Naive B cell (primary cell): ENCODE measurements around the gene ZNF223. TPM values are rescaled to one million over a fixed set of nuclear protein-coding genes. Genes with fewer than 3 reads are reported as not detected.
A peak's percentile ranks its signal among the peaks of the same experiment; 100 is the strongest.

Source experiments
- ATAC-seq, 2 donors: fragments of 150-1000 bp; cut with Tn5 transposase; 2 replicates each; pipeline ENCODE4 v1.10.0; 2021; ENCODE audit warnings: low read depth in 2 of 2, mild to moderate bottlenecking in 2 of 2, moderate library complexity in 2 of 2
- DNase-seq: peaks from one replicate; pipeline ENCODE4 v3.0.0; 2022
- H3K27ac Mint-ChIP-seq, 6 donors: one replicate each; pipeline ENCODE4 v1.8.0; 2020 to 2022; ENCODE audit warnings: mild to moderate bottlenecking in 6 of 6, mixed read lengths in 6 of 6, moderate library complexity in 5 of 6, inconsistent platforms in 2 of 6
- H3K27me3 Mint-ChIP-seq, 3 donors: one replicate each; pipeline ENCODE4 v1.8.0; 2021 to 2022; ENCODE audit warnings: mixed read lengths in 3 of 3, mild to moderate bottlenecking in 1 of 3
- H3K36me3 Mint-ChIP-seq, 2 donors: one replicate each; pipeline ENCODE4 v1.8.0; 2020 to 2022; ENCODE audit warnings: mixed read lengths in 2 of 2, inconsistent platforms in 1 of 2, mild to moderate bottlenecking in 1 of 2
- H3K4me1 Mint-ChIP-seq, 3 donors: one replicate each; pipeline ENCODE4 v1.8.0; 2020 to 2022; ENCODE audit warnings: mixed read lengths in 3 of 3, inconsistent platforms in 1 of 3, mild to moderate bottlenecking in 1 of 3, moderate library complexity in 1 of 3
- H3K4me3 Mint-ChIP-seq, 8 donors: one replicate each; pipeline ENCODE4 v1.8.0; 2020 to 2022; ENCODE audit warnings: mild to moderate bottlenecking in 8 of 8, mixed read lengths in 8 of 8, moderate library complexity in 8 of 8, inconsistent platforms in 2 of 8
- H3K9me3 Mint-ChIP-seq, 7 donors: one replicate each; pipeline ENCODE4 v1.8.0; 2020 to 2022; ENCODE audit warnings: mixed read lengths in 7 of 7, mild to moderate bottlenecking in 5 of 7, inconsistent platforms in 2 of 7, moderate library complexity in 1 of 7
- polyA plus RNA-seq, 6 donors: library from polyadenylated mRNA; unstranded; fragments of 300-500 nt; fragmentation: Illumina TruSeq; gene quantifications; one replicate each; pipeline ENCODE4 v1.2.3, GENCODE V29; 2021; ENCODE audit warnings: low read depth in 6 of 6

ZNF223 gene
- polyA plus RNA-seq, 6 donors from 2014 or later: 1.9 to 3.3 (median 2.9) TPM; not detected in 1

DNA sequence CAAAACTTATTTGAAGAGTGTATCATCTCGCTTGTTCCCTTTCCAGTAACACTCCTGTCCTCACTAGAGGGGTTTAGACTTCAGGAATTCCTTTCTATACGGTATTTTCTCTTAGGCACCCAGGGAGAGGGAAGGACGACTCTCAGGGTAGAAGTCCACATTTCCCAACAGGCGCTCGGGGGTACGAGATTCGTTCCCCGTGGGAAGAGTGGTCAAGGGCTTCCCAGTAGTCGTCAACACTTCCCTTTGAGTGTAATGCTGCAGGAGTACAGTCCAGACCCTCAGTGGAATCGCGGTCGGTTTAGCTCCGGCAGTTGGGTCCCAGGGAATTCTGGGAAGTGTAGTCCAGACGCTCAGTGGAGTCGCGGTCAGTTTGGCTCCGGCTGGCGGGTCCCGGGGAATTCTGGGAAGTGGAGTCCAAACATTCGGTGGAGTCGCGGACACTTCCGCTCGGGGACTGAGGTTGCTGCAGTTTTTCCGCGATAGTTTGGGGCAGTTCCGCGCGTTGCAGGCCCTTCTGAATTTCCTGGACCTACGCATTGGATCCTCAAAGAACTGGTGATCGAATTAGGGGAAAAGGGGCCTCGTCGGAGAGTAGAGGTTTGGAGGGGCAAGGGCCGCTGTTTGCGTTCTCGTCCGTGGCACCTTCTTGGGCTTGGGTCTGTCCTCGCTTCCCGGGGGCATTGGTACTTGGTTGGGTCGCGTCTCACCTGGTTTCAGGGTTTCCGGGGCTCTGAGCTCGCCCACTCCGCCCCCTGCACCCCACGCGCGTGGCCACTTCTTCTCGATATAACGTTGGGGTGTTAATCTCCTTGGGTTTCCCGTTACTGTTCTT is 42.3 kb downstream of the ZNF223 start, which contains the start of gene ZNF224:
ZNF224 (plus strand) TSS at position 431 of the 835 bp plus-strand sequence. CDS start 3,513 bp downstream, outside the sequence.
- H3K27ac Mint-ChIP-seq: peak within 1 kb of the TSS; percentile 88 to 96 (median 94)
- H3K4me1 Mint-ChIP-seq: peaks cover 16 to 29% (median 18%) of the 10 kb centered on the region in 3 donors
- peaks cover 0 to 3% (median 0%) of the 10 kb centered on the region in 7 donors for H3K9me3 Mint-ChIP-seq
- ATAC-seq: peak; percentile 87
- H3K27me3 Mint-ChIP-seq: no peaks in the 10 kb centered on the region
- peak within 1 kb of the TSS; percentile 97 to 100 (median 99) for H3K4me3 Mint-ChIP-seq
- peaks cover 20 to 25% of the 10 kb centered on the region in 2 donors for H3K36me3 Mint-ChIP-seq
- DNase-seq: peak; percentile 77

DNA sequence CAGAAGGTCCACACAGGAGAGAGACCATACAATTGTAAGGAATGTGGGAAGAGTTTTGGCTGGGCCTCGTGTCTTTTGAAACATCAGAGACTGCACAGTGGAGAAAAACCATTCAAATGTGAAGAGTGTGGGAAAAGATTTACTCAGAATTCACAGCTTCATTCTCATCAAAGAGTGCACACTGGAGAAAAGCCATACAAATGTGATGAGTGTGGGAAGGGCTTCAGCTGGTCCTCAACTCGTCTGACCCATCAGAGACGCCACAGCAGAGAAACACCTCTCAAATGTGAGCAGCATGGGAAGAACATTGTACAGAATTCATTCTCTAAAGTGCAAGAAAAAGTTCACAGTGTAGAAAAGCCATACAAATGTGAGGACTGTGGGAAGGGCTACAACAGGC is 55.9 kb downstream of the ZNF223 start:
- DNase-seq (no peak), ATAC-seq (no peak)
- Mint-ChIP-seq H3K36me3 (peaks cover 42 to 43% of the 10 kb centered on the region in 2 donors), H3K4me1 (peaks cover 1 to 9% (median 8%) of the 10 kb centered on the region in 3 donors), H3K4me3 (peak overlapping the region in 1 of 8 donors; percentile 12), H3K27ac (no peak overlapping the region), H3K27me3 (no peaks in the 10 kb centered on the region), H3K9me3 (peaks cover 23 to 74% (median 63%) of the 10 kb centered on the region in 7 donors)

DNA sequence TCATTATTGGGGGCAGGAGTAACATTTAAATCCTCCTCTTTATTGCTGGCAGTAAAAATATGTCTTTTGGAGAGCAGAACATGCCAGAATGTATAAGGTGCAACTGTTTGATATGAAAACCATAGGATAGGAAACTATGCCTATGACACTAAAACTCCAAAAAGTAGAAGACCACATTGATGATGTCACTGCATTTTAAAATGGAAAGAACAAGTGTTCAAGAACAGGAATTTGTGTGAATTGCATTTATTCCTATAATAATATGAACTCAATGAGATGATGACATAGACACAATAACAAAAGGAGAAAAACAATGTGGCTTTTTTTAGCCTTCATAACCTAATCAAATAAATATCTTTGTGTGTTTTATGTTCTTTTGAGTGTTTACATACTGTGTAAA is 57.6 kb downstream of the ZNF223 start:
- peaks cover 25 to 30% of the 10 kb centered on the region in 2 donors for H3K36me3 Mint-ChIP-seq

DNA sequence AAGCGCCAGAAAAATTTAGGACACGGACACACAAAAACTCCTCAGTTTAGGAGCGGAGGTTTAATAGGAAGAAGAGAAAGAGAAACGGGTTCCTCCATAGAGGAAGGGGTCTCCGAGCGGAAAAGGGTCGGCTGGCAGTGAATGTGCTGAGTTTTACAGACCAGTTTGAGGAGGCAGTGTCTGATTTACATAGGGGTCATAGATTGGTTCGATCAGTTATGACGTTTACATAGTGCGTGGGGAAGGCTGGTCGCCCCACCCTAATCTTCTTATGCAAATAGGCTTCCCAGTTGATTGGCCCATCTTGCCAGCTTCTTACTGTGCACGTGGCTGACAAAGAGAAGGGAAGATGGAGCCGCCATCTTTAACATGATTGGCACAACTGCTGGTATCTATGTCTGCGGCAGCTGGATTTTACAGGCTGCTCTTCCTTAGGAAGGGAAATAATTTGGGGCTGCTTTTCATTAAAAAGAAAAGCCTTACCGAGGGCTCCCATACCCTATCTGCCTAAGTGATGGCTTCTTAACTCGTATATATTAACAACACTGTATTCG is 60.2 kb downstream of the ZNF223 start:
- Mint-ChIP-seq H3K36me3 (peaks cover 13 to 14% of the 10 kb centered on the region in 2 donors), H3K4me3 (peak overlapping the region in 7 of 8 donors; percentile 59 to 100 (median 99)), H3K9me3 (peaks cover 17 to 46% (median 40%) of the 10 kb centered on the region in 7 donors), H3K27ac (peak overlapping the region in 1 of 6 donors; percentile 71), H3K4me1 (peaks cover 14 to 34% (median 27%) of the 10 kb centered on the region in 3 donors), H3K27me3 (no peaks in the 10 kb centered on the region)
- DNase-seq (no peak), ATAC-seq (no peak)

More for the DNA sequence above, 57.6 kb downstream of the ZNF223 start:
- H3K4me1 Mint-ChIP-seq: peaks cover 8 to 25% (median 21%) of the 10 kb centered on the region in 3 donors
- H3K27ac Mint-ChIP-seq: no peak overlapping the region
- H3K9me3 Mint-ChIP-seq: peaks cover 21 to 63% (median 55%) of the 10 kb centered on the region in 7 donors
- peak overlapping the region in 1 of 8 donors; percentile 66 for H3K4me3 Mint-ChIP-seq
- H3K27me3 Mint-ChIP-seq: no peaks in the 10 kb centered on the region
- DNase-seq (no peak), ATAC-seq (no peak)

DNA sequence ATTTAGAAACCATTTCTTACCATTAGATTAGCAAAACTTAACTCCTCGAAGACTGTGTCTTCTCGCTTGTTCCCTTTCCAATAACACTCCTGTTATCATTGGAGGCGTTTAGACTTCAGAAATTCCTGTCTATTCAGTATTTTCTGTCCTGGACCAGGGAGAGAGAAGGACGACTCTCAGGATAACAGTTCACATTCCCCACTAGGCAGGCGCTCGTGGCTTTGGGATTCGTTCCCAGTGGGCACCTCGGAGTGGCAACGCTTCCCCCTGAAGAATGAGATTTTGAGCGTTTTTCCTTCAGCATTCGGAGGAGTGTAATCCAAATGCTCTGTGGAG is 60.9 kb downstream of the ZNF223 start:
- H3K4me3 Mint-ChIP-seq: peak overlapping the region; percentile 98 to 100 (median 99)
- H3K36me3 Mint-ChIP-seq: peaks cover 5 to 11% of the 10 kb centered on the region in 2 donors
- H3K4me1 Mint-ChIP-seq: peaks cover 14 to 34% (median 27%) of the 10 kb centered on the region in 3 donors
- peak overlapping the region in 5 of 6 donors; percentile 74 to 97 (median 96) for H3K27ac Mint-ChIP-seq
- peaks cover 10 to 38% (median 33%) of the 10 kb centered on the region in 7 donors for H3K9me3 Mint-ChIP-seq
- no peaks in the 10 kb centered on the region for H3K27me3 Mint-ChIP-seq
- ATAC-seq (no peak), DNase-seq (no peak)

DNA sequence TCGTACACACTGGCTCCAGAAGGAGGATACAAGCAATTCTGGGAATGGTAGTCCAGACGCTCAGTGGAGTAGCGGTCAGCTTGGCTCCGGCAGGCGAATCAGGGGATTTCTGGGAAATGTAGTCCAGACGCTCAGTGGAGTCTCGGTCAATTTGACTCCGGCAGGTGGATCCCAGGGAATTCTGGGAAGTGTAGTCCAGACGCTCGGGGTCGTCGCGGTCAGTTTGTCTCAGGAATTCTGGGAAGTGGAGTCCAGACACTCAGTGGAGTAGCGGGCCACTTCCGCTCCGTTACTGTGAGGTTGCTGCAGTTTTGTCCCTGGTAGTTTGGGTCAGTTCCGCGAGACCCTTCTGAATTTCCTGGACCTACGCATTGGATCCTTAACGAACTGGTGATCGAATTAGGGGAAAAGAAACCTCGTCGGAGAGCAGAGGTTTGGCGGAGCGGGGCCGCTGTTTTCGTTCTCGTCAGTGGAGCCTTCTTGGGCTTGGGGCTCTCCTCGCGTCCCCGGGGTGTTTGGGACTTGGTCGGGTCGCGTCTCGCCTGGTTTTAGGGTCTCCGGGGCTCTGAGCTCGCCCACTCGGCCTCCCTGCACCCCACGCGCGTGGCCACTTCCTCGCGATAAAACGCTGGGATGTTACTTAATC is 61.4 kb downstream of the ZNF223 start, which contains the start of gene ZNF225:
ZNF225 (plus strand) TSS at position 262 of the 646 bp plus-strand sequence. CDS start 2,429 bp downstream, outside the sequence.
- Mint-ChIP-seq H3K9me3 (peaks cover 7 to 33% (median 28%) of the 10 kb centered on the region in 7 donors), H3K27ac (peak within 1 kb of the TSS; percentile 74 to 97 (median 94)), H3K36me3 (peaks cover 2 to 9% of the 10 kb centered on the region in 2 donors), H3K4me3 (peak within 1 kb of the TSS; percentile 98 to 100 (median 99)), H3K4me1 (peaks cover 14 to 34% (median 27%) of the 10 kb centered on the region in 3 donors), H3K27me3 (no peaks in the 10 kb centered on the region)
- DNase-seq: peak; percentile 84
- ATAC-seq: peak; percentile 96 to 97

DNA sequence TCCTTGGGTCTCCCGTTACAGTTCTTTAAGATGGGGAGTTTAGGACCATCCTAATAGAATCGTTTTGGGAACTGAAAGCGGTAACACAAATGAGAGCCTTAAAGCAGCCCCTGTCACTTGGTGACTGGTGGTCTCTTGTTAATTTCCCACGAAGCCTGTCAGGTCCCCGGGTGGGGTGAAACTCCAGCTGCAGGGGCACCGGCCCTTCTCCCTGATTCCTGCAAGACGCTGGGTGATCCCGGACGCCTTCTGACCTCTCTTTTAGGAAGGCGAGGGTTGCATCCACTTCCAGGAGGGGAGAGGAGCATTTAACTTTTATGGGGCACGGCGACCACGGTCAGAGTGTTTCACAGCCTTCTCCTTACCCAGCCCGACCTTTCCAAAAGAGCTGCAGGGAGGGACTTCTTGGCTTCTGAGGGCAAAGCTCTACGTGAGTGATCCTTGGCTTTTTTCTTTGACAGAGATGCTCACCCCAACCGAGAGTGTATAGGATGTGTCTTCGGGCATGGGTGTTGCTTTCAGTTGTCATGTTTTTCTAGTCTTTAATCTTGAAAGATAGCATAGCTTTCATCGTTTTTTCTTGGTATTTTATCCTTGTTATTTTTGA is 62.1 kb downstream of the ZNF223 start:
- H3K36me3 Mint-ChIP-seq: peaks cover 8 to 13% of the 10 kb centered on the region in 2 donors
- peaks cover 7 to 29% (median 24%) of the 10 kb centered on the region in 7 donors for H3K9me3 Mint-ChIP-seq
- DNase-seq: no peak
- H3K4me3 Mint-ChIP-seq: peak overlapping the region; percentile 98 to 100 (median 99)
- H3K27ac Mint-ChIP-seq: peak overlapping the region in 5 of 6 donors; percentile 64 to 96 (median 91)
- peak; percentile 25 to 28 for ATAC-seq
- no peaks in the 10 kb centered on the region for H3K27me3 Mint-ChIP-seq
- H3K4me1 Mint-ChIP-seq: peaks cover 14 to 34% (median 27%) of the 10 kb centered on the region in 3 donors

Other genes starting within 250 kb of the ZNF223 start
- gene LYPD5, start 249.6 kb upstream of the ZNF223 start, polyA plus RNA-seq: under 1 TPM in 2 of 6 donors, not detected in 4; 0.28 to 0.65 TPM
- 1 to 10 TPM in 5 of 6 donors, not detected in 1; 2.0 to 6.4 (median 5.5) TPM for gene ZNF283, start 224.7 kb upstream of the ZNF223 start, polyA plus RNA-seq
- gene ZNF404, start 168.1 kb upstream of the ZNF223 start, polyA plus RNA-seq: 10 to 100 TPM in 1 of 6 donors, 1 to 10 TPM in 5; 3.1 to 11.3 (median 6.6) TPM
- 10 to 100 TPM in 5 of 6 donors, 1 to 10 TPM in 1; 5.2 to 26.1 (median 15.1) TPM for gene ZNF45, start 116.8 kb upstream of the ZNF223 start, polyA plus RNA-seq
- 1 to 10 TPM in 2 of 6 donors, under 1 TPM in 3, not detected in 1; 0.41 to 4.6 (median 0.97) TPM for gene ZNF221, start 100.8 kb upstream of the ZNF223 start, polyA plus RNA-seq
- gene ZNF155, start 67.8 kb upstream of the ZNF223 start, polyA plus RNA-seq: 1 to 10 TPM in 5 of 6 donors, not detected in 1; 1.9 to 4.4 (median 3.2) TPM
- 1 to 10 TPM; 1.9 to 8.8 (median 3.9) TPM for gene ZNF230, start 49.1 kb upstream of the ZNF223 start, polyA plus RNA-seq
- gene ZNF222, start 26.7 kb upstream of the ZNF223 start, polyA plus RNA-seq: 1 to 10 TPM; 3.6 to 5.3 (median 4.6) TPM
- gene ZNF284, start 20.1 kb downstream of the ZNF223 start, polyA plus RNA-seq: 1 to 10 TPM in 3 of 6 donors, under 1 TPM in 3; 0.09 to 1.2 (median 0.95) TPM
- gene ZNF224, start 42.3 kb downstream of the ZNF223 start, polyA plus RNA-seq: 10 to 100 TPM in 4 of 6 donors, 1 to 10 TPM in 2; 7.5 to 20.7 (median 12.5) TPM
- gene ZNF225, start 61.4 kb downstream of the ZNF223 start, polyA plus RNA-seq: 1 to 10 TPM; 2.2 to 6.4 (median 3.3) TPM
- gene ZNF234, start 89.5 kb downstream of the ZNF223 start, polyA plus RNA-seq: 1 to 10 TPM; 1.1 to 8.2 (median 4.9) TPM
- 10 to 100 TPM; 26.0 to 38.5 (median 30.8) TPM for gene ZNF226, start 113.1 kb downstream of the ZNF223 start, polyA plus RNA-seq
- gene ZNF227, start 160.5 kb downstream of the ZNF223 start, polyA plus RNA-seq: 10 to 100 TPM; 13.7 to 27.9 (median 16.2) TPM
- gene ZNF233, start 207.8 kb downstream of the ZNF223 start, polyA plus RNA-seq: 1 to 10 TPM in 4 of 6 donors, under 1 TPM in 1, not detected in 1; 0.92 to 2.9 (median 2.7) TPM